Osteoblast (primary cell): ENCODE measurements around the gene SORBS1. TPM values are rescaled to one million over a fixed set of nuclear protein-coding genes. Genes with fewer than 3 reads are reported as not detected.

Experiments
- DNase-seq: peaks from one replicate; pipeline ENCODE4 v3.0.0; 2011; ENCODE audit warnings: low spot score, mixed read lengths; ENCODE audit not compliant: insufficient read length; ENCODE audit errors: missing footprints
- H2AFZ ChIP-seq: 2 replicates; pipeline ENCODE4 v1.6.0; 2011; ENCODE audit warnings: mild to moderate bottlenecking, low read length
- H3K27ac ChIP-seq: 2 replicates; pipeline ENCODE4 v1.5.1; 2011; ENCODE audit warnings: mild to moderate bottlenecking, low read depth, low read length, moderate library complexity
- H3K27me3 ChIP-seq: 2 replicates; pipeline ENCODE4 v1.6.0; 2012; ENCODE audit warnings: mild to moderate bottlenecking, control low read depth, inconsistent platforms, low read length, moderate library complexity; ENCODE audit not compliant: insufficient read depth
- H3K36me3 ChIP-seq: 2 replicates; pipeline ENCODE4 v1.5.1; 2011; ENCODE audit warnings: mild to moderate bottlenecking, low read length, control low read depth, moderate library complexity; ENCODE audit not compliant: insufficient read depth
- H3K4me1 ChIP-seq: 2 replicates; pipeline ENCODE4 v1.5.1; 2011; ENCODE audit warnings: mild to moderate bottlenecking, low read length, control low read depth, moderate library complexity; ENCODE audit not compliant: insufficient read depth
- H3K4me2 ChIP-seq: 2 replicates; pipeline ENCODE4 v1.6.0; 2011; ENCODE audit warnings: mild to moderate bottlenecking, low read length; ENCODE audit not compliant: insufficient read depth
- H3K4me3 ChIP-seq: fragments of 200-600 bp; sonication (generic); 3 replicates; pipeline ENCODE4 v1.5.1; 2012; ENCODE audit warnings: mild to moderate bottlenecking, low read length, inconsistent platforms; ENCODE audit not compliant: insufficient read depth
- H3K79me2 ChIP-seq: 2 replicates; pipeline ENCODE4 v1.6.0; 2012; ENCODE audit warnings: mild to moderate bottlenecking, low read length, control low read depth, inconsistent platforms; ENCODE audit not compliant: insufficient read depth
- H3K9me3 ChIP-seq: 2 replicates; pipeline ENCODE4 v1.5.1; 2011; ENCODE audit warnings: low read depth, low read length, control low read depth
- H4K20me1 ChIP-seq: 2 replicates; pipeline ENCODE4 v1.6.0; 2012; ENCODE audit warnings: mild to moderate bottlenecking, low read length, control low read depth; ENCODE audit not compliant: insufficient read depth
- CTCF ChIP-seq: IDR thresholded peaks from 2 replicates; pipeline ENCODE4 v1.5.1; 2011; ENCODE audit warnings: mild to moderate bottlenecking, low read depth, low read length, moderate library complexity; ENCODE audit errors: extremely low read depth
- total RNA-seq: library from RNA; depleted of rRNA; stranded (reverse); fragments of >200 nt; gene quantifications from 2 replicates; pipeline ENCODE4 v1.2.3, GENCODE V29; 2012

Gene SORBS1
- total RNA-seq, 1 donor = 0.72 TPM

GRCh38 chr10:95505641-95506040 is 55.5 kb downstream of the SORBS1 start:
- H2AFZ ChIP-seq = no peak overlapping the region
- H4K20me1 ChIP-seq = no peaks in the 10 kb centered on the region
- H3K27me3 ChIP-seq = no peaks in the 10 kb centered on the region
- no peaks in the 10 kb centered on the region for H3K36me3 ChIP-seq
- no peaks in the 10 kb centered on the region for H3K9me3 ChIP-seq
- H3K27ac ChIP-seq = no peak overlapping the region
- no peak overlapping the region for H3K4me3 ChIP-seq
- no peaks in the 10 kb centered on the region for H3K79me2 ChIP-seq
- DNase-seq = no peak
- no peaks in the 10 kb centered on the region for H3K4me1 ChIP-seq
- H3K4me2 ChIP-seq = no peak overlapping the region
- TF ChIP-seq CTCF = no peak

GRCh38 chr10:95505084-95505610 is 56.0 kb downstream of the SORBS1 start:
- Histone ChIP-seq H3K9me3 (no peaks in the 10 kb centered on the region), H3K79me2 (no peaks in the 10 kb centered on the region), H3K27ac (no peak overlapping the region), H3K4me2 (no peak overlapping the region), H3K4me1 (no peaks in the 10 kb centered on the region), H3K27me3 (no peaks in the 10 kb centered on the region), H3K4me3 (no peak overlapping the region), H2AFZ (no peak overlapping the region), H3K36me3 (no peaks in the 10 kb centered on the region), H4K20me1 (no peaks in the 10 kb centered on the region)
- no peak for TF ChIP-seq CTCF
- no peak for DNase-seq

GRCh38 chr10:95504246-95504691 is 56.9 kb downstream of the SORBS1 start:
- Histone ChIP-seq H3K79me2 (no peaks in the 10 kb centered on the region), H2AFZ (no peak overlapping the region), H3K4me2 (no peak overlapping the region), H3K27ac (no peak overlapping the region), H4K20me1 (no peaks in the 10 kb centered on the region), H3K4me3 (no peak overlapping the region), H3K9me3 (no peaks in the 10 kb centered on the region), H3K27me3 (no peaks in the 10 kb centered on the region), H3K4me1 (no peaks in the 10 kb centered on the region), H3K36me3 (no peaks in the 10 kb centered on the region)
- no peak for DNase-seq
- no peak for TF ChIP-seq CTCF

DNA sequence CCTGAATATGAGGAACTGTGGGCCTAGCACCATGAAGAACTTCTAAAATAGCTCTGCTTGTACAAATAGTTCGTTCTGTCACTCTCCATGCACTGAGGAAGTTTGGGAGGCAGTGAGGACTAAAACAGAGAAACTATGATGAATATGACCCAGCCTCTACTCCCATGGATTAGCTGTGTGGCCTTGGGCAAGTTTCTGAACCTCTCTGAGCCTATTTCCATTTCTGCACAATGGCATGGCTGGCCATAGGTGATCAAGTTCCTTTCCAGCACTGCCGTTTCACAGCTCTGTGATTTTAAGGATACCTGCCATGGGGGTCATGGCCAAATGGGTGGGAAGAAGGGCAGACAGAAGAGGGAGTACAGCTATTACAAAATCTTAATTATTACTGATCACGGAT is 57.6 kb downstream of the SORBS1 start:
- H3K79me2 ChIP-seq = no peaks in the 10 kb centered on the region
- no peaks in the 10 kb centered on the region for H3K36me3 ChIP-seq
- H3K4me3 ChIP-seq = no peak overlapping the region
- H3K27me3 ChIP-seq = no peaks in the 10 kb centered on the region
- H3K9me3 ChIP-seq = no peaks in the 10 kb centered on the region
- H3K4me1 ChIP-seq = no peaks in the 10 kb centered on the region
- H4K20me1 ChIP-seq = no peaks in the 10 kb centered on the region
- DNase-seq = no peak
- no peak for TF ChIP-seq CTCF
- no peak overlapping the region for H3K4me2 ChIP-seq
- H3K27ac ChIP-seq = no peak overlapping the region
- H2AFZ ChIP-seq = no peak overlapping the region
